RWPE2 (cell line): ENCODE results near the gene WRAP73.
A peak's percentile ranks its signal among the peaks of the same experiment; 100 is the strongest.

Experiments used
- ATAC-seq: fragments of 200-7000 bp; cut with Tn5 transposase; 3 replicates; pipeline ENCODE4 v1.9.1; 2021; ENCODE audit warnings: low read depth
- DNase-seq: peaks from one replicate; pipeline ENCODE4 v3.0.0-alpha.2; 2020; ENCODE audit warnings: low spot score
- H3K27ac ChIP-seq: fragments of 450-650 bp; 2 replicates; pipeline ENCODE4 v1.5.1; 2017; ENCODE audit warnings: mild to moderate bottlenecking; ENCODE audit not compliant: poor library complexity, severe bottlenecking
- H3K27me3 ChIP-seq: fragments of 250-450 bp; sonication (Bioruptor Pico); 2 replicates; pipeline ENCODE4 v1.5.1; 2021; ENCODE audit warnings: mild to moderate bottlenecking, moderate library complexity; ENCODE audit not compliant: insufficient read depth, poor library complexity, severe bottlenecking
- H3K36me3 ChIP-seq: fragments of 250-450 bp; sonication (Bioruptor Pico); 2 replicates; pipeline ENCODE4 v1.5.1; 2020; ENCODE audit warnings: low read depth, mild to moderate bottlenecking, moderate library complexity
- H3K4me1 ChIP-seq: fragments of 250-450 bp; sonication (Bioruptor Pico); 2 replicates; pipeline ENCODE4 v1.5.1; 2021; ENCODE audit warnings: mild to moderate bottlenecking, moderate library complexity; ENCODE audit not compliant: insufficient read depth, poor library complexity, severe bottlenecking
- H3K4me3 ChIP-seq: fragments of 250-450 bp; sonication (Bioruptor Pico); 2 replicates; pipeline ENCODE4 v1.5.1; 2021; ENCODE audit warnings: mild to moderate bottlenecking, moderate library complexity; ENCODE audit not compliant: severe bottlenecking
- H3K9me3 ChIP-seq: fragments of 250-450 bp; sonication (Bioruptor Pico); 2 replicates; pipeline ENCODE4 v1.5.1; 2021; ENCODE audit warnings: mild to moderate bottlenecking, moderate library complexity; ENCODE audit not compliant: severe bottlenecking
- TF ChIP-seq, protein P1 (sequence below): fragments of 450-650 bp; IDR thresholded peaks from one replicate; pipeline ENCODE4 v1.5.1; 2017; ENCODE audit warnings: mild to moderate bottlenecking, moderate library complexity; ENCODE audit not compliant: poor library complexity, severe bottlenecking

Gene WRAP73

DNA sequence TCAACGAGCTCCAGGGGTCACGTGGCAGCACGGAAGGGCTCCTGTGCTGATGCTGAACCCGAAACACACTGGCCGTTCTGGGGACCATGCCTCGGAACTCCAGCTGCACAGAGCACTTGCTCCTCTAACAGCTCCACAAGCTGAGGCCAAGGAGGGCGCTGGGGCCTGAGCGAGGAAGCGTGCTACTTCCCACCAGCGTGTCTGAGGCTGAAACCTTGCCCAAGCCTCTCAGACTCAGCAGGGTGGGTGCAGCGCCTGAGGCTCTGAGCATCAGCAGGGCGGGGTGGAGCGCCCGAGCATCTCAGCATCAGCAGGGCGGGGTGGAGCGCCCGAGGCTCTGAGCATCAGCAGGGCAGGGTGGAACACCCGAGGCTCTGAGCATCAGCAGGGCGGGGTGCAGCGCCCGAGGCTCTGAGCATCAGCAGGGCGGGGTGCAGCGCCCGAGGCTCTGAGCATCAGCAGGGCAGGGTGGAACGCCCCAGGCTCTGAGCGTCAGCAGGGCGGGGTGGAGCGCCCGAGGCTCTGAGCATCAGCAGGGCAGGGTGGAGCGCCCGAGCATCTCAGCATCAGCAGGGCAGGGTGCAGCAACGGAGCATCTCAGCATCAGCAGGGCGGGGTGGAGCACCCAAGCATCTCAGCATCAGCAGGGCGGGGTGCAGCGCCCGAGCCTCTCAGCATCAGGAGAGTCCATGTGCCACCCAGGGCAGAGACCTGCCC is 9.6 kb downstream of the WRAP73 start:
- TF ChIP-seq, protein P1, sequence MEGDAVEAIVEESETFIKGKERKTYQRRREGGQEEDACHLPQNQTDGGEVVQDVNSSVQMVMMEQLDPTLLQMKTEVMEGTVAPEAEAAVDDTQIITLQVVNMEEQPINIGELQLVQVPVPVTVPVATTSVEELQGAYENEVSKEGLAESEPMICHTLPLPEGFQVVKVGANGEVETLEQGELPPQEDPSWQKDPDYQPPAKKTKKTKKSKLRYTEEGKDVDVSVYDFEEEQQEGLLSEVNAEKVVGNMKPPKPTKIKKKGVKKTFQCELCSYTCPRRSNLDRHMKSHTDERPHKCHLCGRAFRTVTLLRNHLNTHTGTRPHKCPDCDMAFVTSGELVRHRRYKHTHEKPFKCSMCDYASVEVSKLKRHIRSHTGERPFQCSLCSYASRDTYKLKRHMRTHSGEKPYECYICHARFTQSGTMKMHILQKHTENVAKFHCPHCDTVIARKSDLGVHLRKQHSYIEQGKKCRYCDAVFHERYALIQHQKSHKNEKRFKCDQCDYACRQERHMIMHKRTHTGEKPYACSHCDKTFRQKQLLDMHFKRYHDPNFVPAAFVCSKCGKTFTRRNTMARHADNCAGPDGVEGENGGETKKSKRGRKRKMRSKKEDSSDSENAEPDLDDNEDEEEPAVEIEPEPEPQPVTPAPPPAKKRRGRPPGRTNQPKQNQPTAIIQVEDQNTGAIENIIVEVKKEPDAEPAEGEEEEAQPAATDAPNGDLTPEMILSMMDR = no peak
- Histone ChIP-seq H3K36me3 (peaks cover 32% of the 10 kb centered on the region), H3K27me3 (no peaks in the 10 kb centered on the region), H3K9me3 (no peaks in the 10 kb centered on the region), H3K4me1 (no peaks in the 10 kb centered on the region), H3K27ac (no peak overlapping the region), H3K4me3 (no peak overlapping the region)
- ATAC-seq (no peak), DNase-seq (no peak)

DNA sequence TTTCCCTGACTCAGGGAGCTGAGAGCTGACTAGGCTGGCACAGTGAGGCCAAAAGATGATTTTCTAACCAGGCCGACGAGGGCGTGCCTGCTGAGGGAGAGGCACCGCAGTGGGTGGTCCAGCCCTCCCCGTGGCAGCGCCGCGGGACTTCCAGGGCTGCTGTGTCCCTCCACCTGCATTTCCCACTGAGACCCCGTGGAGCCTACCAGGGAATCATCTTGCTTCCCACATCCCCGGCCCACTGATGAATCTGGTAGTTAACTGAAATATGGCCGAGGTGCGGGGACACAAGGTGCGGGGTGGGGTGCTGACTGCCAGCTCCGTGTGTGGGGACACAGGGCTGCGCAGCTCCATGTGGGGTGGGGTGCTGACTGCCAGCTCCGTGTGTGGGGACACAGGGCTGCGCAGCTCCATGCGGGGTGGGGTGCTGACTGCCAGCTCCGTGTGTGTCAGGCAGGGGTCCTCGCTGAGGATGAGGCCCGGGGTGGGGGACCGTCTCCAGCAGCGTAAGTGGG is 10.4 kb downstream of the WRAP73 start:
- no peak overlapping the region for H3K4me3 ChIP-seq
- H3K27me3 ChIP-seq = no peaks in the 10 kb centered on the region
- TF ChIP-seq, protein P1 = no peak
- H3K36me3 ChIP-seq = peaks cover 35% of the 10 kb centered on the region
- no peak overlapping the region for H3K27ac ChIP-seq
- no peaks in the 10 kb centered on the region for H3K9me3 ChIP-seq
- H3K4me1 ChIP-seq = no peaks in the 10 kb centered on the region
- peak; percentile 43 for DNase-seq
- no peak for ATAC-seq

DNA sequence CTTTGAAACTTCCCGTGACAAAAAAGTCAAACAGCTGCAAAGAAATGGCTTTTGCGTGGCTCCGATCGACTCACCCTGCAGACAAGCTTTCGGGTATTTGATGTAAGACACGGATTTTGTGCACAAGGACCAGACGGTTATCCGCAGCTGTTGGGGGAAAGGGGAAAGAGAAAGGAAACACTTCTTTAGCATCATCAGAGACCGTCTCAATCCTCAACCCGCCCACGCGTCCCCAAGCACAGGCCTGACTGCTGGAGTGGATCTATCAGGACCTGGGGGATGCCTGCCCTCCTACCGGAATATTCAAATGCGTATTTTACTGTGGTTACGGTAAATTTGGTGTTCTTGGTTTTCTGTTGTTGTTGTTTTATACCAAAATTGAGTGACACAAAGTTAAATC is 11.2 kb downstream of the WRAP73 start:
- DNase-seq = no peak
- ATAC-seq = no peak
- peaks cover 35% of the 10 kb centered on the region for H3K36me3 ChIP-seq
- no peaks in the 10 kb centered on the region for H3K27me3 ChIP-seq
- H3K4me3 ChIP-seq = no peak overlapping the region
- no peak overlapping the region for H3K27ac ChIP-seq
- H3K9me3 ChIP-seq = no peaks in the 10 kb centered on the region
- TF ChIP-seq, protein P1 = no peak
- no peaks in the 10 kb centered on the region for H3K4me1 ChIP-seq

DNA sequence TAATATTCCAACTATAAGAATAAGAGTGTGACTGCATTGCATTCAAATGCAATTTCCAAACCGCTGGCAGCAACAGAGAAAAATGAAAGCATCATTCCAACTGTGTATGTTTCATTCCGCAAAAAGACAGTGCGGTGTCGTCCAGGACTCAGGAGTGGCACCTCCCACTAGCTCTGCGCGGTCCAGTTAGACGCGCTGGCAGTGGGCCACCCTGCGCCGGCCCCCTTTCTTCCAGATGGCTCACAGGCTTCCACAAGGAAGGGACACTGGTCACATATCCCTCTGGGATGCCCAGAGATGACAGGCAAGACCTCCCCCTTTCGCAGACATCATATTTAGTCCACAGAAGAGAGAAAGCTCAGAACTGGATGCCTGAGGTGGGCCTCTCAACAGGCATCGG is 11.9 kb downstream of the WRAP73 start:
- Histone ChIP-seq H3K36me3 (peaks cover 35% of the 10 kb centered on the region), H3K27ac (no peak overlapping the region), H3K9me3 (no peaks in the 10 kb centered on the region)

DNA sequence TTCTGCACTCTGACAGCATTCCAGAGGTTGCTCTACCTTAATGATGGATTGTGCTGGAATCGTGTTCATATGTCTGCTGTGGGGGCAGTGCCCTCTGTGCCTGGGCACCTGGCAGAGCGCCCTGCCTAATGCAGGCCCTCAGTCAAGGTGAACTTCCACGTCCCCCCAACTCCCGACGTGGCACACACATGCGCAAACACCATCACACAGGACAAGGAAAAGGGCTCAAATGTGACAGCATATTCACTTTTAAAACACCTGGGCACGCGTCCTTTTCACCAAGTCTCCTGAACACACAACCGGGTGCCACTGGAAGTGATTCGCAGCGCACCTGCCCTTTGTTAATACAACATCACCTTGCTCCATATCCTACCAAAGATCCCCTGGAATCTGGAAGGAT is 13.4 kb downstream of the WRAP73 start:
- Histone ChIP-seq H3K4me3 (no peak overlapping the region), H3K9me3 (no peaks in the 10 kb centered on the region), H3K4me1 (no peaks in the 10 kb centered on the region), H3K36me3 (peaks cover 39% of the 10 kb centered on the region), H3K27me3 (no peaks in the 10 kb centered on the region), H3K27ac (no peak overlapping the region)
- TF ChIP-seq, protein P1 = no peak
- DNase-seq = no peak
- ATAC-seq = no peak

More for the DNA sequence above, 11.9 kb downstream of the WRAP73 start:
- no peak for ATAC-seq
- TF ChIP-seq, protein P1 = no peak
- H3K27me3 ChIP-seq = no peaks in the 10 kb centered on the region
- H3K4me3 ChIP-seq = no peak overlapping the region
- no peak for DNase-seq
- no peaks in the 10 kb centered on the region for H3K4me1 ChIP-seq
